PC-3 (cell line): Measurements from ENCODE around the gene GSTK1.

Experiments
- EZH2 ChIP-seq: fragments of 300-600 bp; sonication (generic); IDR thresholded peaks from one replicate; pipeline ENCODE4 v1.6.1; 2017; ENCODE audit warnings: antibody characterized with exemption, mild to moderate bottlenecking, low read length; ENCODE audit not compliant: unreplicated experiment
- TF ChIP-seq, protein P1 (sequence below): fragments of 300-600 bp; sonication (generic); conservative IDR thresholded peaks from 2 replicates; pipeline ENCODE4 v1.5.1; 2017; ENCODE audit warnings: antibody characterized with exemption, low read depth, mild to moderate bottlenecking, low read length

DNA sequence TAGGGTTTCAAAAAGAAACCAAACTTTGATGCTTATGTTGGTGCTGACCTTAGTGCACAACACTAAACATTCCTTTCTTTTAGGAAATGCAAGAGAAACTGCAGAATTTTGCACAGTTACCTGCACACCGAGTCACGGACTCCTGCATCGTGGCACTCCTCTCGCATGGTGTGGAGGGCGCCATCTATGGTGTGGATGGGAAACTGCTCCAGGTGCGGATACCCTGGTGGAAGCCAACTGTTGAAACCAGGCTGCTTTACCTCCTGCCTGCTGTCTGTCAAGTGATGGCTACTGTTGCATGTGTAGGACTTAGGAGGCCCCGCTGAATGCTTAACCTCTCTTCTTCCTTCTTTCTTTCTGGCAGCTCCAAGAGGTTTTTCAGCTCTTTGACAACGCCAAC lies 36.6 kb downstream of the GSTK1 start:
- TF ChIP-seq, protein P1, sequence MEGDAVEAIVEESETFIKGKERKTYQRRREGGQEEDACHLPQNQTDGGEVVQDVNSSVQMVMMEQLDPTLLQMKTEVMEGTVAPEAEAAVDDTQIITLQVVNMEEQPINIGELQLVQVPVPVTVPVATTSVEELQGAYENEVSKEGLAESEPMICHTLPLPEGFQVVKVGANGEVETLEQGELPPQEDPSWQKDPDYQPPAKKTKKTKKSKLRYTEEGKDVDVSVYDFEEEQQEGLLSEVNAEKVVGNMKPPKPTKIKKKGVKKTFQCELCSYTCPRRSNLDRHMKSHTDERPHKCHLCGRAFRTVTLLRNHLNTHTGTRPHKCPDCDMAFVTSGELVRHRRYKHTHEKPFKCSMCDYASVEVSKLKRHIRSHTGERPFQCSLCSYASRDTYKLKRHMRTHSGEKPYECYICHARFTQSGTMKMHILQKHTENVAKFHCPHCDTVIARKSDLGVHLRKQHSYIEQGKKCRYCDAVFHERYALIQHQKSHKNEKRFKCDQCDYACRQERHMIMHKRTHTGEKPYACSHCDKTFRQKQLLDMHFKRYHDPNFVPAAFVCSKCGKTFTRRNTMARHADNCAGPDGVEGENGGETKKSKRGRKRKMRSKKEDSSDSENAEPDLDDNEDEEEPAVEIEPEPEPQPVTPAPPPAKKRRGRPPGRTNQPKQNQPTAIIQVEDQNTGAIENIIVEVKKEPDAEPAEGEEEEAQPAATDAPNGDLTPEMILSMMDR: peak; percentile 83
- no peak for TF ChIP-seq EZH2
